DOHH2 (cell line): ENCODE results near the gene DLEC1.
A peak's percentile ranks its signal among the peaks of the same experiment; 100 is the strongest.

Source experiments
- H3F3A ChIP-seq: fragments of 200-600 bp; sonication (generic), shearing (Covaris generic); 2 replicates; pipeline ENCODE4 v1.6.0; 2016; ENCODE audit warnings: antibody characterized with exemption, mild to moderate bottlenecking; ENCODE audit not compliant: control insufficient read depth, insufficient read depth
- H3K27ac ChIP-seq: fragments of 200-600 bp; sonication (generic); 2 replicates; pipeline ENCODE4 v1.5.1; 2014; ENCODE audit warnings: low read depth, mild to moderate bottlenecking, low read length, moderate library complexity
- H3K27me3 ChIP-seq: fragments of 200-600 bp; sonication (generic); 2 replicates; pipeline ENCODE4 v1.6.1; 2014; ENCODE audit warnings: mild to moderate bottlenecking, low read length, mixed read lengths; ENCODE audit not compliant: control insufficient read depth
- H3K36me3 ChIP-seq: fragments of 200-600 bp; sonication (generic); 2 replicates; pipeline ENCODE4 v1.6.1; 2014; ENCODE audit warnings: mild to moderate bottlenecking, low read length, moderate library complexity, mixed read lengths; ENCODE audit not compliant: control insufficient read depth
- H3K4me1 ChIP-seq: fragments of 200-600 bp; sonication (generic); 2 replicates; pipeline ENCODE4 v1.6.1; 2014; ENCODE audit warnings: mild to moderate bottlenecking, low read length, mixed read lengths; ENCODE audit not compliant: control insufficient read depth
- H3K4me2 ChIP-seq: fragments of 200-600 bp; sonication (generic); 2 replicates; pipeline ENCODE4 v1.6.0; 2014; ENCODE audit warnings: mild to moderate bottlenecking, low read length, moderate library complexity
- H3K4me3 ChIP-seq: fragments of 200-600 bp; sonication (generic); 2 replicates; pipeline ENCODE4 v1.5.1; 2014; ENCODE audit warnings: mild to moderate bottlenecking, low read length, mixed read lengths
- H3K79me2 ChIP-seq: fragments of 200-600 bp; sonication (generic); 2 replicates; pipeline ENCODE4 v1.6.1; 2014; ENCODE audit warnings: mild to moderate bottlenecking, low read length, mixed read lengths; ENCODE audit not compliant: control insufficient read depth
- H3K9me2 ChIP-seq: fragments of 200-600 bp; sonication (generic); replicated peaks from 2 replicates; pipeline ENCODE4 v1.6.1; 2014; ENCODE audit warnings: mild to moderate bottlenecking, low read length, mixed read lengths; ENCODE audit not compliant: control insufficient read depth
- H3K9me3 ChIP-seq: fragments of 200-600 bp; sonication (generic); 2 replicates; pipeline ENCODE4 v1.6.1; 2014; ENCODE audit warnings: antibody characterized with exemption, low read length, mixed read lengths; ENCODE audit not compliant: control insufficient read depth, insufficient read depth
- H4K20me1 ChIP-seq: fragments of 200-600 bp; sonication (generic); 2 replicates; pipeline ENCODE4 v1.6.0; 2014; ENCODE audit warnings: low read depth, mild to moderate bottlenecking, antibody characterized with exemption, low read length, moderate library complexity; ENCODE audit not compliant: control insufficient read depth, insufficient read depth
- EZH2phosphoT487 ChIP-seq: fragments of 200-600 bp; sonication (generic); IDR thresholded peaks from 2 replicates; pipeline ENCODE4 v1.6.1; 2017; ENCODE audit warnings: borderline replicate concordance, mild to moderate bottlenecking, antibody characterized with exemption, low read length, moderate library complexity, mixed read lengths
- TF ChIP-seq, protein P1 (sequence below): fragments of 200-600 bp; sonication (generic); IDR thresholded peaks from one replicate; pipeline ENCODE4 v1.5.1; 2014; ENCODE audit warnings: antibody characterized with exemption, mild to moderate bottlenecking, low read depth, low read length; ENCODE audit not compliant: poor library complexity, severe bottlenecking

DLEC1 gene

DNA sequence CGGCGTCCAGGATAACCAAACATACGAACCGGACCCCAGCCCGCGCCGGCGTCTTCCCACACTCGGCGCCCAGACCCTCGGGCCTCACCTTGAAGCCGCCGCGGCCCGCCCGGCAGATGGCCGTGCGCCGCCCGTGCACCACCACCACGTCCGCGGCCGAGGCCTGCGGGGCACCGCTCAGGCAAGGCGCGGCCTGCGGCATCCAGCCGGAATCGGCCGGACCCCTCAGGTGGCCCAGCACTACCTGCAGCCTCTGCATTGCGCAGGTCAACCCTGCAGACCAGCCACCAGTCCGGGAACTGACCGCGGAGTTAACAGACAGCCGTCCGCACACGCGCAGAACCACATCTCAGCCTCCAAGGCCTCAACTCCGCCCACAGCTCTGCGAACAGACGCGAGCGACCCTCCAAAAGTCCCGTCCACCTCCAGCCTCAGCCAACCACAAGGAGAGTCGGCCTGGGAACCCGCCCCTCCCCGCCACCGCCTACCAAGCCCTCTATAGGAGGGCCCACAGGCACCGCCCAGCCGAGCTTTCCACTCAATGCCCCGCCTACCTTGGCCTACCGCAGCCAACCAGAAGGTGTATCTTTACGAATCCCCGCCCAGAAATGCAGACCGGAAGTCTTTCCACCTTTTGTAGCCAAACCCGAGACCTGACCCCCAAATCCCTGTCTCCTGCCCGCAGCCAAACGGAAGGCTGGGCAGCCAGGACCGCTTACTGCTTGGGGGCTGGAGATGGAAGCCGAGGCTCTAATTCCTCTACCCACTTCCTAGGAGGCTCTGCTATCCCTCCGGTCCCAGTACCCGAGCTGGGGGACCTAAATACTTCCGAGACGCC is 98.0 kb downstream of the DLEC1 start, which contains the start of gene ACAA1:
Gene ACAA1 (minus strand): TSS at position 351 of the 838 bp plus-strand sequence. CDS start 92 bp downstream, at position 259.
- Histone ChIP-seq H3K4me2 (peak within 1 kb of the TSS; percentile 94), H3K27ac (peak within 1 kb of the TSS; percentile 37), H3K9me3 (no peaks in the 10 kb centered on the region), H4K20me1 (peaks cover 3% of the 10 kb centered on the region; the same call in 1 of the 2 replicates), H3K27me3 (no peaks in the 10 kb centered on the region), H3K79me2 (peaks cover 48% of the 10 kb centered on the region), H3F3A (no peaks in the 10 kb centered on the region), H3K4me3 (peak within 1 kb of the TSS; percentile 90), H3K9me2 (no peaks in the 10 kb centered on the region), H3K36me3 (peaks cover 68% of the 10 kb centered on the region), H3K4me1 (peaks cover 35% of the 10 kb centered on the region)
- TF ChIP-seq, protein P1, sequence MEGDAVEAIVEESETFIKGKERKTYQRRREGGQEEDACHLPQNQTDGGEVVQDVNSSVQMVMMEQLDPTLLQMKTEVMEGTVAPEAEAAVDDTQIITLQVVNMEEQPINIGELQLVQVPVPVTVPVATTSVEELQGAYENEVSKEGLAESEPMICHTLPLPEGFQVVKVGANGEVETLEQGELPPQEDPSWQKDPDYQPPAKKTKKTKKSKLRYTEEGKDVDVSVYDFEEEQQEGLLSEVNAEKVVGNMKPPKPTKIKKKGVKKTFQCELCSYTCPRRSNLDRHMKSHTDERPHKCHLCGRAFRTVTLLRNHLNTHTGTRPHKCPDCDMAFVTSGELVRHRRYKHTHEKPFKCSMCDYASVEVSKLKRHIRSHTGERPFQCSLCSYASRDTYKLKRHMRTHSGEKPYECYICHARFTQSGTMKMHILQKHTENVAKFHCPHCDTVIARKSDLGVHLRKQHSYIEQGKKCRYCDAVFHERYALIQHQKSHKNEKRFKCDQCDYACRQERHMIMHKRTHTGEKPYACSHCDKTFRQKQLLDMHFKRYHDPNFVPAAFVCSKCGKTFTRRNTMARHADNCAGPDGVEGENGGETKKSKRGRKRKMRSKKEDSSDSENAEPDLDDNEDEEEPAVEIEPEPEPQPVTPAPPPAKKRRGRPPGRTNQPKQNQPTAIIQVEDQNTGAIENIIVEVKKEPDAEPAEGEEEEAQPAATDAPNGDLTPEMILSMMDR, result no peak
- no peak for TF ChIP-seq EZH2phosphoT487

DNA sequence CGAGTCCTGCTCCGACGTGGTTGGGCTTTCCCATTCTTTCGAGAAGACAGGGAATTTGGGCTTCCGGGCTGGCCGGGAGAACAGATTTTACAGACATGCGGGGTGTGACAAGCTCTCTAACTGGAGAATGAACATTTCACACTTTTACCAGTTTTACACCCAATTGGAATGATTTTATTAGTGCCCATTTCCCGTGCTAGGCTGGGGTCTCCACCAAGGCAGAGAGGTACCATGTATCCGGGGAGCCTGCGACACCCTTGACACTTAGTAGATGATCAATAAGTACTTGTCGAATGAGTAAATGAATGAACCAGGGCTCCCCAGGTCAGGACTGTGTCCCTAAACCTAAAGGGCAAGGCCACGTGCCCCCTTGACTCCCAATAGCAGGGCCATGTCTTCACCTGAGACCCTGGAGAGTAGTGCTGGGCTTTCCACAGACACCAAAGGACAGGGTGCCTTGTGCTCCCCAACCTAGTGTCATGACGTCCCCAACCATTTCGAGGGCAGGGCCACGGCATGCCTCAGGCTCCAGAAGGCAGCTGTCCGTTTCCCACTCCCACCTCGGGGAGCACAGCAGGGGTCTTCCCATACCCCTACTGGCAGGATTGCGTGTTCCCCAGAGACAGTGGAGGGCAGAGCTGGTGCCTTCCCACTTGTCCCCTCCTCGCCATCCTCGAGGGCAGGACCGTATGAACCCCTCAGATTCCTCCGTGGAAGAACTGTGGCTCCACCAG is 98.8 kb downstream of the DLEC1 start:
- Histone ChIP-seq H3K9me3 (no peaks in the 10 kb centered on the region), H3F3A (0 out of 2 replicates have a peak, but pooled peaks cover 2% of the 10 kb centered on the region), H4K20me1 (0 out of 2 replicates have a peak, but pooled peaks cover 3% of the 10 kb centered on the region), H3K4me3 (peak overlapping the region; percentile 90), H3K27ac (peak overlapping the region; percentile 37), H3K36me3 (peaks cover 67% of the 10 kb centered on the region), H3K27me3 (no peaks in the 10 kb centered on the region), H3K9me2 (no peaks in the 10 kb centered on the region), H3K4me2 (peak overlapping the region; percentile 65), H3K79me2 (peaks cover 48% of the 10 kb centered on the region), H3K4me1 (peaks cover 35% of the 10 kb centered on the region)
- TF ChIP-seq, protein P1, result no peak
- no peak for TF ChIP-seq EZH2phosphoT487

DNA sequence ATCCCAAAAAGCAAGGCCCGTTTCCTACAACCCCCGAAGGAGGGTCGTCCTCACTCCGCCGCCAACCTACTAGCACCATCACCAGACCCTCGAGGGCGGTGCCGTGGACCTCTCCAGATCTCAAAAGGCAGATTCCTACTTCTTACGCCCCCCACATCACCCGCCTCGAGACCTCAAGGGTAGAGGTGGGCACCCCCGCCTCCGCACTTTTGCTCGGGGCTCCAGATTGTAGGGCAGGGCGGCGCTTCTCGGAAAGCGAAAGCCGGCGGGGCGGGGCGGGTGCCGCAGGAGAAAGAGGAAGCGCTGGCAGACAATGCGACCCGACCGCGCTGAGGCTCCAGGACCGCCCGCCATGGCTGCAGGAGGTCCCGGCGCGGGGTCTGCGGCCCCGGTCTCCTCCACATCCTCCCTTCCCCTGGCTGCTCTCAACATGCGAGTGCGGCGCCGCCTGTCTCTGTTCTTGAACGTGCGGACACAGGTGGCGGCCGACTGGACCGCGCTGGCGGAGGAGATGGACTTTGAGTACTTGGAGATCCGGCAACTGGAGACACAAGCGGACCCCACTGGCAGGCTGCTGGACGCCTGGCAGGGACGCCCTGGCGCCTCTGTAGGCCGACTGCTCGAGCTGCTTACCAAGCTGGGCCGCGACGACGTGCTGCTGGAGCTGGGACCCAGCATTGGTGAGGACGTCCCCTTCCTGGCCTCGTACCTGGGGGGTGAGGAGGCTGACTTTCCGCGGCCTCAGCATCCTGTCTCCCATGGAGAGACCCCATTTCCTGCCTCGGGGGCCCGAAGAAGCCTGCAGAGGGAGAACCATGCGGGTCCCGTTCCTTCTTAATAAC is 99.6 kb downstream of the DLEC1 start, which contains the start of gene MYD88:
Gene MYD88 (plus strand): TSS at position 313 of the 842 bp plus-strand sequence. CDS start 40 bp downstream, at position 353.
- peak within 1 kb of the TSS; percentile 37 for H3K27ac ChIP-seq
- no peaks in the 10 kb centered on the region for H3K27me3 ChIP-seq
- H3K79me2 ChIP-seq, result peaks cover 48% of the 10 kb centered on the region

More for the DNA sequence above, 99.6 kb downstream of the DLEC1 start, which contains the start of gene MYD88:
- H3F3A ChIP-seq, result 0 out of 2 replicates have a peak, but pooled peaks cover 2% of the 10 kb centered on the region
- no peak for TF ChIP-seq EZH2phosphoT487
- TF ChIP-seq, protein P1, result no peak
- H3K36me3 ChIP-seq, result peaks cover 59% of the 10 kb centered on the region
- H3K4me3 ChIP-seq, result peak within 1 kb of the TSS; percentile 90
- peaks cover 38% of the 10 kb centered on the region for H3K4me1 ChIP-seq
- H3K4me2 ChIP-seq, result peak within 1 kb of the TSS; percentile 65
- H3K9me2 ChIP-seq, result no peaks in the 10 kb centered on the region
- H3K9me3 ChIP-seq, result no peaks in the 10 kb centered on the region
- H4K20me1 ChIP-seq, result 0 out of 2 replicates have a peak, but pooled peaks cover 3% of the 10 kb centered on the region
